ELR (cell line): ENCODE results near the gene MTCH1.

Source experiments
- DNase-seq: peaks from one replicate; pipeline ENCODE4 v3.0.0-alpha.2; 2015; ENCODE audit warnings: low read depth

Gene MTCH1

GRCh38 chr6:36985808-36986703 lies at the start of gene MTCH1:
MTCH1 (minus strand) TSS chr6:36986196; CDS start chr6:36986173, 23 bp downstream.
- peak; percentile 91 for DNase-seq

- no peak for DNase-seq
Observed at GRCh38 chr6:37033819-37034795, 48.1 kb upstream of the MTCH1 start.

GRCh38 chr6:37033255-37033654 lies 47.3 kb upstream of the MTCH1 start:
- peak; percentile 47 for DNase-seq

DNA sequence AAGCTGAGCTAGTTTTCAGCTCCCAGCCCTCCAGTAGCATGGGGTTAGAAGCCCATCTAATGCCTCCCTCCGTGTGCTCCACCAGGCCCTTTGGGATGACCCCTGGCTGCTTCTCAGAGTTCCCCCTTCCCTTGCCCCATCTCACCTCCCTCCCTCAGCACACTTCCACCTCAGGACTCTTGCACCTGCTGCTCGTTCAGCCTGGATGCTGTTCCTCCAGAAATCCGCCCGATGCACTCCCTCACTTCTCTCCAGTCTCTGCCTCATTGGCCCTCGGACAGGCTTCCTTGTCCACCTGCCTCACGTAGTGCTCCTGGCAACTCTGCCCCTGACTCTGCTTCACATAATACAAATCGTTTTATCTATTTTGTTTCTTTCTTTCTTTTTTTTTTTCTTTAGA lies 46.2 kb upstream of the MTCH1 start:
- DNase-seq = no peak

- DNase-seq = no peak
Observed at GRCh38 chr6:37030599-37030998, 44.6 kb upstream of the MTCH1 start.

DNA sequence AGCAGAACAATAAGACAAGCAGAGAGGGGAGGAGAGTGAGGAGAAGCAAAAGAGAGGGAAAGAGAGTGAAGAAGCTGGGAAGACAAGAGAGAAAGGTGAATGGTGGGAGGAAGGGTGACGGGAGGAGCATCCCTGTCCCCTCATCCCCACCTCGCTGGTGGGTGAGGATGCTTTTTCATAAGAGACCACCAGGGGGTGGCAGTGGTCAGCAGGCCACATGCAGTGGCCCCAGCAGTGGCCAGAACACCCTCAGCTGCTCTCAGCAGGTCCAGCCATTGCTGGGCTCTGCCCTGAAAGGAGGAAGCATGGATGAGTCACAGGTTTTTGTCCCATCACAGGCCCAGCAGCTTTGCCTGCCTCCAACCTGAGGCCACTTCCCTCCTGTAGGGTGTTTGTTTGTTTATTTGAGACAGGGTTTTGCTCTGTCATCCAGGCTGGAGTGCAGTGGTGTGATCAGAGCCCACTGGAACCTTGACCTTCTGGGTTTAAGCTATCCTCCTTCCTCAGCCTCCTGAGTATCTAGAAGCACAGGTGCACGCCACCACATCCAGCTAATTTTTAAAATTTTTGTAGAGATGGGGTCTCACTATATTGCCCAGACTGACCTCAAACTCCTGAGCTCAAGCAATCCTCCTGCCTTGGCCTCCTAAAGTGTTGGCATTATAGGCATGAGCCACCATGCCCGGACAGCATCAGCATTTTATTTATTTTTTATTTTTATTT lies 43.4 kb upstream of the MTCH1 start:
- DNase-seq = peak; percentile 88

- DNase-seq = no peak
Observed at GRCh38 chr6:37027811-37028469, 41.9 kb upstream of the MTCH1 start.

DNA sequence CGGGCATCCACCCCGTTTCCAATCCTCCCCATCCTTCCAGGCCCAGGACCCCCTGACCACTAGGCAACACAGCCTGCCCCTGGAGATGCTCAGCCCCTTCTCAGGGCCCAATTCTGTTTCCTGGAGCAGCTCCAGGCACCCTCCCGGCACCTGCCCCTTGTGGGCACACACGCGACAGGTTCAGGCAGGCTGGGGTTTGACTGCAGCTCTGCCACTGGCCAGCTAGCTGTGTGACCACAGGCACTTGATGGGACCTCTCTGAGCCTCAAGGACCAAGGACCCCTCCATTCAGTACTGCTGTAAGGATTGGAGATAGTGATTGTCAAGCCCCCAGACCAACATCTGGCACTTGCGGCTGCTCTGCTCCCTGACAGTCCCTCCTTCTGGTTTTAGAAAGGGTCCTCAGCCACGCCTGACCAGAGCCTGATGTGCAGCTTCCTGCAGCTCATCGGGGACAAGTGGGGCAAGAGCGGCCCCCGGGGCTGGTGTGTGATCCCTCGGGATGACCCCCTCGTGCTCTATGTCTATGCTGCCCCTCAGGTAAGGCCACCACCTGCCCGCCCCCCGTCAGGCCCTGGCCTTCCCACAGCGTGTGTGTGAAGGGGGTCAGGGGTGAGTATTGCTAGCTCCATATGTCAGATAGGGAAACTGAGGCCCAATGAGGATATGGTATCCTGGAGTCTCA lies 41.2 kb upstream of the MTCH1 start:
- no peak for DNase-seq

- DNase-seq = no peak
Observed at GRCh38 chr6:37025621-37026466, 39.8 kb upstream of the MTCH1 start.

- peak; percentile 52 for DNase-seq
Observed at GRCh38 chr6:37024656-37025337, 38.8 kb upstream of the MTCH1 start.

DNA sequence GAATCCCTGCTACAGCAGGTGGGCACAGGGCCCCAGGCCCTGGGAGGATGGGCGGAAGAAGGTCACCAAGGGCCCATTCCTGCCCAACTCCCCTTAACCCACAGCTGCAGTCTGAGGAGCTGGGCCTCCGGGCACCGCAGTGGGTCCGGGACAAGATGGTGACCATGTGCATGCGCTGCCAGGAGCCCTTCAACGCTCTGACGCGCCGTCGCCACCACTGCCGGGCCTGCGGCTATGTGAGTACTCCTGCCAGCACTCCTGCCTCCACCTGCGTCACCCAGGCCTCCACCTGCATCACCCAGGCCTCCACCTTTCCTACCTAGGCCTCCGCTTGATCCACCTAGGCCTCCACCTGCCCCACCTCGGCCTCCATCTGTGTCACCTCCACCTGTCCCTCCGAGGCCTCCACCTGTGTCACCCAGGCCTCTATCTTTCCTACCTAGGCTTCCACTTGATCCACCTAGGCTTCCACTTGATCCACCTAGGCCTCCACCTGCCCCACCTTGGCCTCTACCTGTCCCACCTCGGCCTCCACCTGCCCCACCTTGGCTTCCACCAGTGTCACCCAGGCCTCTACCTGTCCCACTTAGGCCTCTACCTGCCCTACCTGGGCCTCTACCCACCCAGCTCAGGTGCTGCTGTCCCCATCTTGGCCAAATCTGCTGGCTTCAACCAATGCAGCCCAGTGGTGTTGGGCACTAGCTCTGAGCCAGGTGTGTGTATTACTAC lies 36.3 kb upstream of the MTCH1 start:
- no peak for DNase-seq

- DNase-seq = peak; percentile 61
Observed at GRCh38 chr6:37021356-37022129, 35.5 kb upstream of the MTCH1 start.

GRCh38 chr6:37020812-37021211 lies 34.8 kb upstream of the MTCH1 start:
- DNase-seq = no peak

DNA sequence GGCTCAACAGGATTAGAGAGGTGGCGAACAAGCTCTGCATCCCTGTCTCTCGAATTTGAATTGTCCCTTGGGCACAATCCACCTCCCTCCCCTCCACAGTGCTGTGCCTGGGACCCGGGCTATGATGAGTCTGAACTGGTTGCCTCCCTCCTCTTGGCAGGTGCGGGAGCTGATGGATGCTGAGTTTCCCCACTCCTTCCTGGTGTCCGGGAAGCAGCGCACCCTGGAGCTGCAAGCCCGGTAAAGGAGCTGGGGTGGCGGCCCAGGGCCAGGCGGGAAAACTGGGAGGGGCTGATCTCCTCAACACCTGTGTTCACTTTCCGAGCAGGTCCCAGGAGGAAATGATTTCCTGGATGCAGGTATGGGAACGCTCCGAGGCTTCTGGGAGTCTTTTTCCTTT lies 34.4 kb upstream of the MTCH1 start:
- no peak for DNase-seq

DNA sequence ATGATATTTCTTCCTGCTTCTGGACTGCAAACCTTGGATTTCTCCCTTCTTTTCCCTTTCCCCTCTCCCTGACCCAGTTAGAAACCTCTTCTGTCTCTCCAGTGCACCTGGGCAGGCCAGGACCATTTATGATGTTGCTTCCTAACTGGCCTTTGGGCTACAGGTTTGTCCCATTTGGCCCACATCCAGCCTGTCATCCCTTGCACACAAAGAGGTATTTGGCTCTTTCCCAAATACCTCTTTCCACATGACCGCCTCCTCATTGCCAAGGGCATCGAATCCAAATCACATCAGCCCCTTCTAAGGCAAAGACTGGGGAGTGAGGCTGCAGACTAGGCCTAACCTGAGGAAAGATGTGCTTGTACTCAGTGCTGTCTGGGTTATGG lies 33.1 kb upstream of the MTCH1 start:
- DNase-seq = peak; percentile 13

DNA sequence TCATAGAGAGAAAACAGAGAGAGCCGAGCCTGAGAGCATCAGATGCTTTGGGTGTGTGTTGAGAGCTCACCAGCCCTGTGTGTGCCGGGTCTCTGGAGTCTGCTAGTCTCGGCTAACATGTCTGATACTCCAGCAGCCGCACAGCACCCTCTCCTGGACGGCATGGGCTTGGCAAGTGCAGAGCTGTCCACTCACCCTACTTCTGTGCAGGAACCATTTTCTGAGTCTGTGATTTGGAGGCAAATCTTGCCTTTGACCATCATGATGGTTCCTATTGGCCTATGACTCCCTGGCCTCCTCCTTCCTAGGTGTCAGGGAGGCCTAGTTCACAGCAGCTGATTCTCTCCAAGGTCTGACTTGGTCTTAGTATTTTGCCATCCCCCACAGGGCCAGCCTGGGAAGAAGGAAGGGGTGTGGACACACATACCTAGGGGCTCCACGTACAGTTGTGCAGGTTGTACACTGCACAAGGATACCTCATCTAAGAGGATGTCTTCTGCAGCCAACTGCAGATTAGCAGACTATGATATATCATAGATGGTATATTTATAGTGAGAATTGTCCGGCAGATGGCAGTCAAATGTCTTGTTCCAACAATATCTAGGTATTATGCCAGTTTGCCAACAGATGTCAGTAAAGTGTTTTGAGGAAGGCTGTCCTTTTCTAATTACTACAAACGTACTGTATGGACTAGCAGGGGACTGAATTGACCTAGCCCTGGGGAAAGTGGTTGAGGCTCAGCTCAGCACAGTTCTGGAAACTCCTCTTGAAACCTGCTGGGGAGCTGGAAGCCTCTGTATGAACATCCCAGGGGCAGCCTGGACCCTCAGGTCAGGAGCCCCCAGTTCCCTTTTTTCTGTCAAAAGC lies 32.4 kb upstream of the MTCH1 start:
- peak; percentile 90 for DNase-seq
